Vagina (tissue), 2 donors: ENCODE data around the gene CKAP4.

Experiments used
- CTCF ChIP-seq, 3 experiments: fragments of 450-650 bp in 2 of 3; fragments of 200-600 bp in 1 of 3; sonication (generic) in 1 of 3; IDR thresholded peaks; one replicate each; pipeline ENCODE4 v1.5.1; 2017 to 2019; ENCODE audit warnings: antibody characterized with exemption in 3 of 3, mild to moderate bottlenecking in 2 of 3, moderate library complexity in 2 of 3
- POLR2AphosphoS5 ChIP-seq, 2 donors: sonication (generic); formaldehyde crosslinking; IDR thresholded peaks; one replicate each; pipeline ENCODE4 v1.9.0; 2017; ENCODE audit warnings: antibody characterized with exemption in 2 of 2, mild to moderate bottlenecking in 2 of 2, low read depth in 1 of 2; ENCODE audit not compliant: insufficient read depth in 1 of 2

GRCh38 chr12:106188256-106188655, 59.6 kb downstream of the CKAP4 start:
- no peak for TF ChIP-seq POLR2AphosphoS5 (IDR thresholded peaks at IDR 0.05; ENCODE audit: insufficient read depth in 1 of 2, low read depth in 1 of 2)
- no peak for TF ChIP-seq CTCF (IDR thresholded peaks at IDR 0.05)
